B cell (primary cell): Measurements from ENCODE around the gene ZMYND15. TPM values are rescaled to one million over a fixed set of nuclear protein-coding genes. Genes with fewer than 3 reads are reported as not detected.

Experiments
- ATAC-seq: fragments of 200-7000 bp; cut with Tn5 transposase; one replicate; pipeline ENCODE4 v1.10.0; 2021; ENCODE audit warnings: low read depth, mild to moderate bottlenecking, moderate number of reproducible peaks, moderate library complexity
- CTCF ChIA-PET: fragments of 350-600 bp; sonication (Branson Sonifier 250); formaldehyde crosslinking; loops from one replicate; lab custom pipeline; 2021; ENCODE audit warnings: antibody characterized with exemption, inconsistent platforms; lab: Charles Lee
- POLR2A ChIA-PET: fragments of 350-600 bp; sonication (Branson Sonifier 250); formaldehyde crosslinking; loops from one replicate; lab custom pipeline; 2021; ENCODE audit warnings: antibody characterized with exemption; lab: Charles Lee
- DNase-seq: peaks from one replicate; pipeline ENCODE4 v3.0.0; 2013
- H2AFZ ChIP-seq: 2 replicates; pipeline ENCODE4 v1.6.1; 2012; ENCODE audit warnings: mild to moderate bottlenecking, low read depth, low read length; ENCODE audit not compliant: insufficient read depth, poor library complexity, severe bottlenecking
- H3K27ac ChIP-seq, 2 donors: 1 replicate in 1 of 2; 2 replicates in 1 of 2; pipeline ENCODE4 v1.5.1; 2012 to 2013; ENCODE audit warnings: low read length in 2 of 2, mild to moderate bottlenecking in 2 of 2, moderate library complexity in 1 of 2
- H3K27me3 ChIP-seq, 4 experiments: fragments of 200-600 bp in 1 of 4; sonication (generic) in 1 of 4; replicated peaks in 1 of 4; 1 replicate in 2 of 4; 2 replicates in 2 of 4; pipeline versions ENCODE4 v1.6.1 to v1.7.0; 2013 to 2016; ENCODE audit warnings: low read length in 3 of 4, mild to moderate bottlenecking in 2 of 4, mixed read lengths in 1 of 4, moderate library complexity in 1 of 4; ENCODE audit not compliant: insufficient read depth in 4 of 4, control insufficient read depth in 3 of 4; ENCODE audit errors: control extremely low read depth in 1 of 4
- H3K36me3 ChIP-seq, 2 experiments: replicated peaks in 1 of 2; 1 replicate in 1 of 2; 2 replicates in 1 of 2; pipeline versions ENCODE4 v1.6.1 to v1.7.1; 2013; ENCODE audit warnings: low read length in 1 of 2; ENCODE audit not compliant: insufficient read depth in 2 of 2, control insufficient read depth in 1 of 2; ENCODE audit errors: control extremely low read depth in 1 of 2, extremely low read depth in 1 of 2
- H3K4me1 ChIP-seq, 2 donors: fragments of 200-600 bp in 1 of 2; sonication (generic) in 1 of 2; 1 replicate in 1 of 2; 2 replicates in 1 of 2; pipeline versions ENCODE4 v1.5.1 to v1.6.1; 2013 to 2017; ENCODE audit warnings: low read length in 2 of 2; ENCODE audit not compliant: control insufficient read depth in 2 of 2, insufficient read depth in 2 of 2
- H3K4me2 ChIP-seq: replicated peaks from 2 replicates; pipeline ENCODE3; 2012; ENCODE audit warnings: mild to moderate bottlenecking, low read depth, low read length; ENCODE audit not compliant: poor library complexity, severe bottlenecking
- H3K4me3 ChIP-seq, 5 experiments: fragments of 200-600 bp in 1 of 5; sonication (generic) in 1 of 5; 1 replicate in 3 of 5; 2 replicates in 2 of 5; pipeline versions ENCODE4 v1.5.1 to v1.7.0; 2011 to 2016; ENCODE audit warnings: low read length in 4 of 5, mild to moderate bottlenecking in 4 of 5, low read depth in 2 of 5, control low read depth in 1 of 5, moderate library complexity in 1 of 5; ENCODE audit not compliant: insufficient read depth in 1 of 5; ENCODE audit errors: control extremely low read depth in 1 of 5, extremely low read depth in 1 of 5
- H3K79me2 ChIP-seq: fragments of 200-600 bp; sonication (generic); one replicate; pipeline ENCODE4 v1.6.0; 2016; ENCODE audit warnings: low read length; ENCODE audit not compliant: control insufficient read depth, insufficient read depth
- H3K9ac ChIP-seq: fragments of 200-600 bp; sonication (generic); 2 replicates; pipeline ENCODE4 v1.6.1; 2017; ENCODE audit warnings: mild to moderate bottlenecking, low read length, moderate library complexity
- H3K9me3 ChIP-seq, 3 donors: one replicate each; pipeline versions ENCODE4 v1.6.1 to v1.7.1; 2013; ENCODE audit warnings: low read length in 2 of 3; ENCODE audit not compliant: control insufficient read depth in 2 of 3, insufficient read depth in 1 of 3; ENCODE audit errors: control extremely low read depth in 1 of 3
- H4K20me1 ChIP-seq: 2 replicates; pipeline ENCODE4 v1.6.0; 2012; ENCODE audit warnings: mild to moderate bottlenecking, low read length; ENCODE audit not compliant: insufficient read depth, control insufficient read depth, poor library complexity, severe bottlenecking
- H3K27ac Mint-ChIP-seq: one replicate; pipeline ENCODE4 v1.8.0; 2021; ENCODE audit warnings: mixed read lengths
- H3K27me3 Mint-ChIP-seq: one replicate; pipeline ENCODE4 v1.8.0; 2021; ENCODE audit warnings: mixed read lengths
- H3K4me1 Mint-ChIP-seq: one replicate; pipeline ENCODE4 v1.8.0; 2021; ENCODE audit warnings: mixed read lengths
- H3K4me3 Mint-ChIP-seq: one replicate; pipeline ENCODE4 v1.8.0; 2021; ENCODE audit warnings: mixed read lengths
- H3K9me3 Mint-ChIP-seq: one replicate; pipeline ENCODE4 v1.8.0; 2022; ENCODE audit warnings: mixed read lengths; ENCODE audit not compliant: insufficient read depth
- CTCF ChIP-seq: fragments of 200-600 bp; IDR thresholded peaks from one replicate; pipeline ENCODE4 v1.8.0; 2022; ENCODE audit warnings: antibody characterized with exemption, mild to moderate bottlenecking
- EZH2 ChIP-seq: IDR thresholded peaks from 2 replicates; pipeline ENCODE4 v1.6.1; 2012; ENCODE audit warnings: borderline replicate concordance, low read depth, mild to moderate bottlenecking, moderate library complexity, low read length; ENCODE audit not compliant: insufficient read depth, poor library complexity, severe bottlenecking
- WGBS: methylation state at CpG from one replicate; pipeline ENCODE4 v1.1.5; 2013; ENCODE audit warnings: missing lambda C conversion rate; ENCODE audit not compliant: insufficient coverage; 5-methylcytosine and 5-hydroxymethylcytosine counted together
- intact Hi-C: fragments of 100-400 bp; cut with micrococcal nuclease; formaldehyde crosslinking; loops from one replicate; pipeline ENCODE4 v1.10.0; 2022
- polyA plus RNA-seq: library from polyadenylated mRNA; depleted of rRNA; stranded (reverse); fragments of >200 nt; gene quantifications from 2 replicates; pipeline ENCODE4 v1.2.3, GENCODE V29; 2012
- total RNA-seq, 2 donors: library from RNA; stranded (reverse); fragments of 120-200 nt in 1 of 2; gene quantifications; 1 replicate in 1 of 2; 2 replicates in 1 of 2; pipeline versions ENCODE4 v1.2.3 to v1.2.4, GENCODE V29; 2013 to 2022

Gene ZMYND15
- total and polyA plus RNA-seq, 2 donors (not counting 1 experiment from before 2014, with no cell fraction given), result 0.72 to 2.5 TPM

DNA sequence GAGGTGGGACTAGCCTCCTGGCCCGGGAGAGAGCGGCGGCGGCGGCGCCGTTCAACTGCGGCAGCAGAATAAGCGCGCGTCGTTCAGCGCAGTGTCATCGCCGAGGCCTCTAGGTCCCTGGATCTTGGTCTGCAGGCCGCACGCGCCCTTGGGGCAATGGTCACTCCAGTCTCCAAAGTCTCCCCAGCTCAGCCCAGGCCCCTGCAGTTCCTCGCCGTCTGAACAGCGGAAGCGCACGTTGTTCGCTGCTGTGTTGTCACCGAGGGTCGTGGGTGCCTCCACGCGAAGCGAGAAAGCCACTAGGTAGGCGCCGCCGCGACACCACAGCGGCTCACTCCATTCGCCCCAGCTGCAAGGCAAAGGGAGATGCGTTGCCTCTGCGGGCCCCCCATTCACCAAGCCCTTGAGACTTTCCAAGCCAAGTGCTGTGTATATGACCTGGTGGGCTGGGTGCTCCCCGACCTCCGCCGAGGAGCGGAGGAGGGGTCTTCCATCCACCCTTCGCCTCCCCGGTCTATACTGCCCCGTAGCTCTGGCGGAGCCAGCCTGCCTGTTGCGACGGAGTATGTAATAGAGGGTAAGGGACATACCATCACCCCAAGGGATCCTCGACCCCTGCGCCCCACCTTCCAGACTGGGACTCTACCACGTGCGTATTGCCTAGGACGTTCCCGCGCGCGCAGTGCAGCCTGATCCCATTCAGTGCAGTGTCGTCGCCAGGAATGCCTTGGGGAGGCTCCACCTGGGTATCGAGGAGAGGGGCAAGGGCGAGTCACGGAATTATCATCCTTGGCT, 45.9 kb downstream of the ZMYND15 start:
- 8% methylated on average over 50 of the region's 61 CpGs for WGBS
- POLR2A ChIA-PET, result no interaction called here
- CTCF ChIA-PET, result interaction anchor here (1.0 kb wide), 1 partner anchor 27 kb away, joined by 3 read pairs; no protein-coding TSS in a partner anchor
- Mint-ChIP-seq H3K9me3 (no peaks in the 10 kb centered on the region), H3K27me3 (peaks cover 47% of the 10 kb centered on the region), H3K4me1 (peaks cover 25% of the 10 kb centered on the region), H3K27ac (no peak overlapping the region), H3K4me3 (peak overlapping the region; percentile 59)
- H3K9ac ChIP-seq, result no peak overlapping the region
- DNase-seq (peak; percentile 52), ATAC-seq (no peak)
- no peaks in the 10 kb centered on the region for H3K36me3 ChIP-seq
- no peak for TF ChIP-seq CTCF
- no peak for TF ChIP-seq EZH2
- intact Hi-C loops, result no loop called here
- H3K9me3 ChIP-seq, result peaks cover 0 to 32% (median 0%) of the 10 kb centered on the region in 3 donors
- peak overlapping the region; percentile 57 for H3K4me2 ChIP-seq
- peak overlapping the region; percentile 42 for H2AFZ ChIP-seq
- H3K4me3 ChIP-seq, result no peak overlapping the region
- H3K27ac ChIP-seq, result no peak overlapping the region
- no peaks in the 10 kb centered on the region for H3K79me2 ChIP-seq
- peaks cover 0 to 74% (median 45%) of the 10 kb centered on the region in 4 experiments for H3K27me3 ChIP-seq
- no peaks in the 10 kb centered on the region for H4K20me1 ChIP-seq
- peaks cover 25 to 30% of the 10 kb centered on the region in 2 donors for H3K4me1 ChIP-seq

DNA sequence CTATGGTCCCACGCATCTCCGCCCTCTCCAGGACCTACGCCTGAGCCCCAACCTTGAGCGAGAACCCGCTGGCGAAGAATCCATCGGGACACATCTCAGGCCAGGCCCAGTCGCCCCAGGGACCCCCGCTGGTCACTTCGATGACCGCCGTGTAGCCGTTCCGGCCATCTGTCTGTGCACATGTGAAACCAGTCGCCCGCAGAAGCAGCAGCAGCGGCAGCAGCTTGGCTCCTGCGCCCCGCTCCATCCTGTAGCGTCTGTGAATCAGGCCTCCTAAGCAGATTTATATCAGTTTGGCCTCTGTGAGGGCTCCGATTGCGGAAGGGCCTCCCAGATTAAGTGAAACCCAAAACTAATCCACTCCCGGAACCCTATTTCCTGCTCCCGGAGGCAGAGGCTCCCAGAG, 46.5 kb downstream of the ZMYND15 start, which contains the start of gene VMO1:
Gene VMO1, minus strand, starts transcription at position 259 of the 406 bp plus-strand sequence. Its CDS starts 12 bp downstream, at position 247.
- H3K27ac ChIP-seq, result no peak within 1 kb of the TSS
- intact Hi-C loops, result no loop called here

More for the DNA sequence above, 46.5 kb downstream of the ZMYND15 start, which contains the start of gene VMO1:
- peak; percentile 42 for DNase-seq
- ChIA-PET POLR2A (no interaction called here), CTCF (interaction anchor here (0.8 to 1.1 kb wide), 2 partner anchors 50 to 95 kb away, joined by 3 read pairs; no protein-coding TSS in a partner anchor)
- Histone ChIP-seq H4K20me1 (no peaks in the 10 kb centered on the region), H3K79me2 (no peaks in the 10 kb centered on the region), H3K9me3 (peaks cover 0 to 32% (median 0%) of the 10 kb centered on the region in 3 donors), H3K4me3 (no peak within 1 kb of the TSS), H2AFZ (peak within 1 kb of the TSS; percentile 42), H3K4me1 (peaks cover 28 to 34% of the 10 kb centered on the region in 2 donors), H3K36me3 (no peaks in the 10 kb centered on the region), H3K9ac (no peak within 1 kb of the TSS), H3K27me3 (peaks cover 0 to 70% (median 43%) of the 10 kb centered on the region in 4 experiments), H3K4me2 (peak within 1 kb of the TSS; percentile 57)
- 5% methylated on average over 20 of the region's 24 CpGs for WGBS
- no peak for ATAC-seq
- H3K27me3 Mint-ChIP-seq, result peaks cover 44% of the 10 kb centered on the region
- peak within 1 kb of the TSS; percentile 59 for H3K4me3 Mint-ChIP-seq
- TF ChIP-seq EZH2 (no peak), CTCF (no peak)
- no peaks in the 10 kb centered on the region for H3K9me3 Mint-ChIP-seq
- peaks cover 29% of the 10 kb centered on the region for H3K4me1 Mint-ChIP-seq
- H3K27ac Mint-ChIP-seq, result no peak within 1 kb of the TSS
